Hypothalamus (tissue), 51 donors: Measurements from ENCODE around the gene EIF4E2.

ENCODE experiments used
- DNase-seq, 51 donors: peaks; one replicate each; lab custom pipeline; 2025; lab: John Stamatoyannopoulos, UW

The EIF4E2 gene

DNA sequence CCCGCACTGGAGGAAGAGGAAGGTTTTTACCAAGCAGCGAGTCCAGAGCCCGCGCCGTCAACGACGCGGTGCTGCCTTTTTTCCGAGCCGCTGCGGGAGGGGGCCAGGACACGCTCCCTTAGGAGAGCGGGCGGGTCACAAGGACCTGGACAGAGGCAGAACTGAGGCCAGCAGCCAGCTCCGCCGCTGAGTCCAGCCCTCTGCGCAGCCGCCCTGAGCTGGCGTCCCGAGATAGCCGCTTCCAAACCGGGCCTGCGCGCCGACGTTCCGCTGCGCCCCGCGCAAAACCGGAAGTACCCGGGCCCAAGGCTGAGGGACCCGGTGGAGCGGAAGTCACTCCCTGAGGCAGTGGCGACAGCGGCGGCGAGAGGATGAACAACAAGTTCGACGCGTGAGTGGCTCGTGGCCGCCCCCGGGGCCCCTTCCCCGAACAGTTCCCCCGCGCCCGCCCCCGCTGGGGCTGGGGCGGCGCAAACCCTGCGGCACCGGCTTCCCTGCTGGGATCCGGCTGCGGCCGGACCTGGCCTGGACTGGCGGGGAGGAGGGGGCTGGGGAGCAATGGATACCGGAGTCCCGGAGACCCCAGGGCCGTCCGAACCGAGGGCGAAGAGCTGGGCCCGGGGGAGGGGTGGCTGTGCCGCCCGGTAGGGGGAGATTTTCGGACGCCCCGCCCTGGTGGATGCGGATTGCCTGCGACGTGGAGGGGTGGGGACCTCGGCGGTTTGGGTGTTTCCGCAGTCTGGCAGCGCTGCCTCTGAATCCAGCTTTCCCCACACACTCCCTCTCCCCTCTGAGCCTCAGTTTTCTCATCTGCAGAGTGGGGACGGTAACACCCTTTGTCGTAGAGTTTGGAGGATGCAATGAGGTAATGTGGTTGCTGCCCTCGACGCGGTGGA is at the start of gene EIF4E2, which contains the start of gene TIGD1:
EIF4E2 (plus strand) TSS at position 336 of the 896 bp plus-strand sequence; CDS start at position 372, 36 bp downstream.
TIGD1 (minus strand) TSS at position 204 of the 896 bp plus-strand sequence. CDS start 675 bp downstream, outside the sequence.
- DNase-seq: peak; percentile 69 to 97 (median 92)

- DNase-seq: no peak
These were observed 49.1 kb upstream of the EIF4E2 start for GRCh38 chr2:232501331-232501771.

DNA sequence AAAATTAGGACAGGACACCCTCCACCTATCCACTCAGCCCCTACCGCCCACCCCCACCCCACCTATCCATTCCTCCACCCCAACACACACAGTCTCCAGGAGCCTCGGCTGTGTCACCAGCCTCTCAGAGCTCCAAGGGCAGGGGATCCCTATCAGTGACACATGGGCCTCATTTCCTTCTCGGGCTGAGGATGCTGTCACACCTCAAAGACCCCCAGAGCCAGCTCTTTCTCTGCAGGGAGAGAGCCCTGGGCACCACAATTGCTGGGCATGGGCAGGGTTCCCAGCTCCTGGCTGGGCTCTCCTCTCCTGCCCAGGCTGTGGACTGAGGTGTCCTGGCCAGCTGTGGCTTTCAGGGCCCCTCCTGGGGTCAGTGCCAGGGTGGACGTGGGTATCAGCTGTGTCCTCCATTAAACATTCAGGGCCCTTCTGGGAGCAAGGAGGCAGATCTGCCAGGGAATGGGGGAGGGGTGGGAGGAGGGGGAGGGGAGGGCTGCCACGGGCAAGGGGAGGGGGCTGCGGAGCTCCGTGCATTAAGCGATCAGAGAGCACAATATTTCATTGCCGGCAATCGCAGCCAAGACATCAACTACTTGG is 48.6 kb upstream of the EIF4E2 start:
- no peak for DNase-seq

- DNase-seq: no peak
These were observed 48.0 kb upstream of the EIF4E2 start for GRCh38 chr2:232502511-232502910.

GRCh38 chr2:232502911-232503808 is 47.3 kb upstream of the EIF4E2 start:
- DNase-seq: peak in 36 of 51 donors; percentile 7 to 76 (median 44)

- DNase-seq: no peak
These were observed 46.6 kb upstream of the EIF4E2 start for GRCh38 chr2:232503809-232504323.

DNA sequence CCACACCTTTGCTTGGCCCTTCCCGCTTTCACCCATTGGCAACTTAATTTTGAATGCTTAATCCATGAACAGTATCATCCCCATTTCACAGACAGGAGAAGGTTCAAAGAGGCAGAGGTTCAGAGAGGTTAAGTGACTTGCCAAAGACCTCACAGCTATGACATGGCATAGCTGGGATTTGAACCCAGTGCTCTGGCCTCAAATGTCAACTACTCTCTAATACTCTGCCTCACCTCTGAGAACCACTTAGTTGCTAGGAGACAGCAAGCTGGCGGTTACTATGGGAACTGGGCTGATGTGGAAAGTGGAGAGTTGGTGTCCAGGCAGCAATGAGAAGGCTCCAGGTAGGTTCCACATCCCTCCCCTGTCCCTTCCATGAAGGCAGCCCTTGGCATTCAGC is 46.1 kb upstream of the EIF4E2 start:
- peak in 9 of 51 donors; percentile 5 to 43 (median 22) for DNase-seq

DNA sequence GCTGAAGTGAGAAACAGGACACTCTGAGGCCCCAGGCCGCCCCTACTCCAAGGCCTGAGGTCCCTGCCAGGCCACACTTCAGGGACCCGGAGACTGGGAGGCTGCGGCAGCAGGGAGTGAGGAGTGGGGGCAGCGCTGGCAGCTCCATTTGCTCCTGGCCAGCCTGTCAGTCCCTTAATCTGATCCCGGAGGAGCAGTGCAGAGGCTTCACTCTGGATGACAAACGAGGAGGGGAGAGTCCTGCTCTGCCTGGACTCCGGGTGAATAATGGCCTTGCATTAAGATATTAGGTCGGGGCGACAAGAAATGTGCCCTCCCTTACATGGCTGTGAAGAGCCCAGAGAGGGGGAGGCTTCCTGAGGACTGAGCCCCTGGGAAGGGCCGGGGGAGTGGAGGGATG is 44.6 kb upstream of the EIF4E2 start:
- DNase-seq: no peak

- DNase-seq: no peak
These were observed 43.8 kb upstream of the EIF4E2 start for GRCh38 chr2:232506709-232507108.

- no peak for DNase-seq
These were observed 42.2 kb upstream of the EIF4E2 start for GRCh38 chr2:232508251-232508650.

- peak in 8 of 51 donors; percentile 8 to 34 (median 14) for DNase-seq
These were observed 39.1 kb upstream of the EIF4E2 start for GRCh38 chr2:232511336-232511890.

DNA sequence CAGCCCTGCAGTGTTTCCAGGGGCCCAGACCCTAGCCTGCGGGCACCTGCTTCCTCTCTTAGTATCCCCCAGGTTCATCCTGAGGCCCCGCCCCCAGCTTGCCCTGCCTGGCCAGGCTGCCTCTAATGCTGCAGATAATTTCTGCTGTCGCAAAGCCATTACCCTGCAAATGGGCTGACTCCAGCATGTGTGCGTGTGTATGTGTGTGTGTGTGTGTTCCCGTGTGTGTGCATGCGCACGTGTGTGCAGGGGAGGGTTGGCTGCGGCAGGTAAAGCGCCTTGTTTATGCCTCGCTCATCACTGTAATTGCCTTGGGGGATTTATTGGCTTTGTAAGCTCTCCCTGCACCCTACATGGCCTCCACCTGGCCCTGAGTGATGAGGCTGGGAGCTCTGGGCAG is 37.9 kb upstream of the EIF4E2 start:
- DNase-seq: no peak

GRCh38 chr2:232513353-232513752 is 37.1 kb upstream of the EIF4E2 start:
- no peak for DNase-seq

- no peak for DNase-seq
These were observed 34.9 kb upstream of the EIF4E2 start for GRCh38 chr2:232515639-232516038.

DNA sequence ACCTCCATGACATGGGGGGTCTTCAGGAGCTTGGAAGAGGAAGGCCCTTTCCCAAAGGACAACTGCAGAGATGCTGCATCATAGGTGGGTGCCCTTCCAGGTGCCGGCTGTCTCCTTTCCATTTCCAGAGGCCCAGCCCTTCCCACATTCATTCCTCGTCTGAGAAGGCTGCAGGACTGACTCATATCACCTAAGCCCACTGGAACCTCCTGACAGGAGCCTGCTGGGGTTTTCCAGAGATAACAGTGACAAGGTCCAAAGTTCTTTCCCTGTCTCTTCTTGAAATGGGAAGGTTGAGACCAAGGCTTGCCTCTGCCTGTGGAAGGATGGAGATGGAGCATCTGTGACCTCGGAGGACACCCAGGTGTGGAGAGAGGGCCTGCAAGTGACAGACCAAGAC is 33.9 kb upstream of the EIF4E2 start:
- no peak for DNase-seq

- no peak for DNase-seq
These were observed 31.6 kb upstream of the EIF4E2 start for GRCh38 chr2:232518844-232519243.

GRCh38 chr2:232519581-232520438 is 30.7 kb upstream of the EIF4E2 start, which contains the start of gene PRSS56:
Gene PRSS56 (plus strand): TSS chr2:232520388. CDS start chr2:232520599, 211 bp downstream.
- no peak for DNase-seq

DNA sequence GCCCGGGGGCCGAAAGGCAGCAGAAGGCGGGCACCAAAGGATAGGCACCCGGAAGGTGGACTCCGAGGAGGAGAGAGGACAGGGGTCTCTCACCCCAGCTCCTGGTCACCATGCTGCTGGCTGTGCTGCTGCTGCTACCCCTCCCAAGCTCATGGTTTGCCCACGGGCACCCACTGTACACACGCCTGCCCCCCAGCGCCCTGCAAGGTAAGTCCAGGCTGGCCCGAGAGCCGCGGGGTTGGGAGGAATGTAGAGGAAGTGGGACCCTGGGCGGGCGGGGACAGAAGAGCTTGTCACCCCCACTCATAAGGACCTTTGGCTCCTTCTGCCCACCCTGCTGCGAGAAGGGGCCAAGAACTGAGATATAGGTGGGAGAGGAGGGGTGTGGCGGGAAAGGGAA is 30.0 kb upstream of the EIF4E2 start:
- DNase-seq: no peak

DNA sequence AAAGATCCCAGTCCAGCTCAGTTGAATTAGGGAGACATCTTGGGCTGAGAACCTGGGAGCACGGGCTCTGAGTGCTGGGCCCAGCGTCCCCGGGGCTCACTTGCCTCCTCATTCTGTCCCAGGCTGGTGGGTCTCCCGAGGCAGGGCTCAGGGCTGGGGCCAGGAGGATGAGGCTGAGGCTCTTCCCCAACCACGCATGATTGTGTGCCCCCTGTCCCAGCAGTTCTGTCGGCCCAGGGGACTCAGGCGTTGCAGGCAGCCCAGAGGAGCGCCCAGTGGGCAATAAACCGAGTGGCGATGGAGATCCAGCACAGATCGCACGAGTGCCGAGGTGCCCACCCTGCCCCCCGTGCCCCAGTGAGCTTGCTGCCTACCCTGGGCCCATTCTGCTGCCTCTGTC is 29.4 kb upstream of the EIF4E2 start:
- no peak for DNase-seq
